ENCODE measurements around the gene CBX4.

CBX4 gene

GRCh38 chr17:79785900-79786810 is 53.1 kb downstream of the CBX4 start:
- no peak for DNase-seq

- no peak for DNase-seq
Observed at GRCh38 chr17:79785017-79785899, 54.0 kb downstream of the CBX4 start.

- DNase-seq = no peak
Observed at GRCh38 chr17:79784353-79785016, 54.8 kb downstream of the CBX4 start.

GRCh38 chr17:79783891-79784290 is 55.3 kb downstream of the CBX4 start:
- no peak for DNase-seq

Measured in cortex of kidney (tissue), 1 donor.